Activated CD4-positive, alpha-beta T cell treated with anti-CD3 and anti-CD28 coated beads for 24 hours (primary cell): ENCODE results near the gene NUFIP1.
A peak's percentile ranks its signal among the peaks of the same experiment; 100 is the strongest.
"Not testable (repeated sequence)": the region's sequence is repeated elsewhere in the genome, so short reads cannot be mapped to it uniquely, and the experiment has no call there.

Experiments used
- DNase-seq, 2 donors: peaks; one replicate each; pipeline ENCODE4 v3.0.0-alpha.2; 2020; ENCODE audit warnings: low read depth in 2 of 2

The NUFIP1 gene

DNA sequence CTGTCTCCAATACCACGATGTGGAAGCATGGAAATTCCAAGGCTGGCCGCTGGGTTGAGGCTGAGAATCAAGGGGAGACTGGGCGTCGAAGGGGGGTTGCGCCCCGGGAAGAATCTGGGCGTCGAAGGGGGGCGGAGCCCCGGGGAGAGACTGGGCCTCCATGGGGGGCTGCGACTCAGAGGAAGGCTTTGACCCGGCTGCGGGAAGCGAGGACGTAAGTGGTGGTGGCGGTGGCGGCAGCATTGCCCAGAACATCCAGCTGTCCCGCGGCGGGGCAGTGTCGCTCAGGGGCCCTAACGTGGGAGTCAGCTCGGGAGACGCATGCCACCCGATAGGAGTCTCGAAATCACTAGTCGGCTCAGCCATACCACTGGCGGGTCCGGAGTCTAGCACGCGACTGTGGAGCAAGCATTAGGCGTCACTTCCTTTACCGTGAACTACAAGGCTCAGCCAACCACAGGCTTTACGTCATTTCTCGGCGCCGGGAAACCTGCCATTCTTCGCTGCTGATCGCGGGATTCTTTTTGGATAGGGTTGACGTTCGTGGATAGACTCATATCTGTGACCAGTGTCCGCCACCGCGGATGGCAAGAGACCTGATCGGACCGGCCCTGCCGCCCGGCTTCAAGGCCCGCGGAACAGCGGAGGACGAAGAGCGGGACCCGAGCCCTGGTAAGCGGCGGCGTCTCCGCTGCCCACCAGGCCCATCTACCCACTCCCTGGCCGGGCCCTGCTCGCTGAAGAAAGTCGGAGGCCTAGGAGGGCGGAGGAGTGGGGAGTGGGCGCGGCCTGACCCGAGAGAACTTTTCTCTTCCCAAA is at the start of gene NUFIP1, which contains the start of gene GPALPP1:
Gene NUFIP1, minus strand, starts transcription at position 401 of the 819 bp plus-strand sequence. Its CDS starts 35 bp downstream, at position 366.
Gene GPALPP1, plus strand, starts transcription at position 468 of the 819 bp plus-strand sequence. Its CDS starts 117 bp downstream, at position 585.
- peak; percentile 79 to 91 for DNase-seq

DNA sequence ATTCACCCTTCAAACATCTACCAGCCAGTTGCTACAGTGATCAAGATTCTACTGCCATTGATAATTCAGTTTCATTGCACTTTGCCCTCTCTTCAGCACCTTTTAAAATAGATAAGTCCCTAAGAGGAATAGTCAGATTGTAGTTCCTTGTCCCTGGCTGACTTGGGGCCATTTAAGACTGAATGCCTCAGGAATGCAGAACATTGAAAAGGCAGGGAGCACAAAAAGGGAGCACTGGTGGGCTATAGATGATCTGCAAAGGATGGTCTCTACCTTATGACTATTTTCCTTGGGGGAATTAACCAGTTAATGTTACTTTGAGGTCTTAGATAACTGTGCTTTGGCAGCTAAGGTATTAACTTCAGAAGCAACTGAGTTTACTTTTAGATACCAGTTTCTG is 46.9 kb upstream of the NUFIP1 start:
- DNase-seq = no peak

DNA sequence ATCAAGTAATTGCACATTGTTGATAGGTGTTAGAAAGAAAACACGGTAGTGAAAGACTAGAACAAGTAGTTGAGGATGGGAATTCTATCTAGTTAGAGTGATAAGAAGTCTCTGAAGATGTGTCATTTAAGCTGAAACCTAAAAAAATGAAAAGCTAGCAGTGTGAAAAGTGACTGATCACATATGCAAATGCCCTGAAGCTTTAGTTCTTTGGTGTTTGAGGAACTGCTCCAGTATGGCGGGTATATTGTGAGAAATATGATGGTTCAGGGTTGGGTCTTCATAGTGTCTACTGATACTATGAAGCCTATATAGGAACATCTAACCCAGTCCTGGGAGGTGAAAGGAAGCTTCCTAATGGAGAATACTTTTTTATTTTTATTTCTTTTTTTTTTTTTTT is 45.1 kb upstream of the NUFIP1 start:
- no peak for DNase-seq

DNA sequence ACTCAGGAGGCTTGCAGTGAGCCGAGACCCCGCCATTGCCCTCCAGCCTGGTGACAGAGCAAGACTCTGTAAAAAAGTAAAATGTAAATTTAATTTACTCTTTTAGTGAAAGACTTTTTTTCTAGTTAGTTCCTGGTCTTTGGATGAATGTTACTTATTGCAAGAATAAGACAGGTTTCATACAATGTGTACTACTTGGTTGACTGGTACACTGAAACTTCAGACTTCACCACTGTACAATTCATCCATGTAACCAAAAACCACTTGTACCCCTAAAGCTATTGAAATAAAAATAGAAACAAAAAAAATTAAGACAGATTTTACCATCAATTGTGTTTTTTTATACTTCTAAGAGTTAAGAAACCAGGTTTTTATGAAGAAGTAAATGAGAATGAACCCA is 35.6 kb upstream of the NUFIP1 start:
- DNase-seq = no peak

DNA sequence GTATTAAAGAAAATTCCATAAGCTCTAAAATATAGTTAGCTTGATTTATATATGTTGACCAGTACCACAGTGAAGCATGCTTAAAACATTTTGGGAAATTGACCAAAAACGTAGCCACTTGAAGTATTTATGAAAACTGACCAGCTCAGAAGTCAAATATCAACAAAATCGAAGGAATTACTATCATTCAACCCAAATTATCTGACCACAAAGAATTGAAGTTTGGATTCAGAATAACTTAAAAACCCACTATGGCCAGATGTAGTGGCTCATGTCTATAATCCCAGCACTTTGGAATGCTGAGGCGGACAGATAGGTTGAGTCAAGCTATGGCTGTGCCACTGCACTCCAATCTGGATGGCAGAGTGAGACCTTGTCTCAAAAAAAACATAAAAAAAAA is 32.0 kb upstream of the NUFIP1 start:
- no peak for DNase-seq

DNA sequence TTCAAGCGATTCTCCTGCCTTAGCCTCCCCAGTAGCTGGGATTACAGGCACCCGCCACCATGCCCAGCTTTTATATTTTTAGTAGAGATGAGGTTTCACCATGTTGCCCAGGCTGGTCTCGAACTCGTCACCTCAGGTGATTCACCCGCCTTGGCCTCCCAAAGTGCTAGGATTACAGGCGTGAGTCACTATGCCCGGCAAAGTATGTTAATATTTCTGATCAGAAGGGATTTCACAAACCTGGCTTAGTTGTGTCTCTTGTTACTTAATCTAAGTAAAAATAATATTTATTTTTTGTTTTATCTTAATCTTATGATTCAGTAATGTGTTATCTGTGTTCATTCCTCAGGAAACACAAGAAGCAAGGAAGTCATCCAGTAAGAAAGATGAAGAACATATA is 30.7 kb upstream of the NUFIP1 start:
- not testable (repeated sequence) for DNase-seq

DNA sequence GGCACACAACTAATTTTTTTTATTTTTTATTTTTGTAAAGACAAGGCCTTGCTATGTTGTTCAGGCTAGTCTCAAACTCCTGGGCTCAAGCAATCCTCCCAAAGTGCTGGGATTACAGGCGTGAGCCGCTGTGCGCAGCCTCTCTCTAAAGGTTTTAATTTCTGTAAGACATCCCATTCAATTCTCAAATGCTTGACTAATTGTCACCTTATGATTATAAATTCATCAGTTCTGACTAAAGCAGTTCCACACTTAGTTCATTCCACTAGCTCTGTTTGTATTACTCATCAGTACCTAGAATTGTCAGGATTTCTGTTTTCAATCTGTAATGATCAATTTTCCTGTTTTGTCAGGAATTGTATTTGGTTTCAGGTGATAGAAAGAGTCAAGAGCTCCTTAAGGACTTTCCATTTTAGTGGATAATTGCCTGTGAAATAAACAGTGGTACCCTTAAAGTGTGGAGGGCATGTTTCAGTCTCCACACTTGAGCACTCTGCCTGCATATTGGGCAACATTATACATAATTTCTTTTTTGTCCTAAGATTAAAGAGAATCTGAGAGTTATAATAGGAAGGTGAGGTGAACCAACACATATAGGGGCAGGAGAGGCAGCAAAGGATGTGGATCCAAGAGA is 27.6 kb upstream of the NUFIP1 start:
- no peak for DNase-seq

DNA sequence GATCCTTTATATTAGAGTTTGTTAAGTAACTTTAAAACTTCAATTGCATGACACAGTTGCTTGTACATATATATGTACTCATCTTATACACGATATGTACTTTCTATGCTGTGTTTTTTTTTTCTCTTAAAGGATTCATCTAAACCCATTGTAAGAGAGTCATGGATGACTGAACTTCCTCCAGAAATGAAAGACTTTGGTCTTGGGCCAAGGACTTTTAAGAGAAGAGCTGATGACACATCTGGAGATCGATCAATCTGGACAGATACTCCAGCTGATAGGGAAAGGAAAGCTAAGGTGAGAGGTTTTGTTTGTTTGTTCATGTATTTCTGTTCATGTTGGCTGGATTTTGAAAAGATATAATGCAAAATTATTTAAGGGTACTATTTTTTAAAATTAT is 26.0 kb upstream of the NUFIP1 start:
- DNase-seq = no peak

DNA sequence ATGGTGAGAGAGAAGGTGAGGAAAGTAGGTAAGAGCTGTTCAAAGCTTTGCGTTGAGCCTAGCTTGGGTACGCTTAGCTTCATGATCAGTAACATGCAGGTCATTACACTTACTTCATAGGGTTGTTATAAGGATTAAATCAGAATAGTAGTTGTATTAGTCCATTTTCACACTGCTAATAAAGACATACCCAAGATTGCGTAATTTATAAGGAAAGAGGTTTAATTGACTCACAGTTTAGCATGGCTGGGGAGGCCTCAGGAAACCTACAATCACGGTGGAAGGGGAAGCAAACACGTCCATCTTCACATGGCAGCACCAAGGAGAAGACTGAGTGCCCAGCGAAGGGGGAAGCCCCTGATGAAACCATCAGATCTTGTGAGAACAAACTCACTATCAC is 21.9 kb upstream of the NUFIP1 start:
- DNase-seq = no peak

DNA sequence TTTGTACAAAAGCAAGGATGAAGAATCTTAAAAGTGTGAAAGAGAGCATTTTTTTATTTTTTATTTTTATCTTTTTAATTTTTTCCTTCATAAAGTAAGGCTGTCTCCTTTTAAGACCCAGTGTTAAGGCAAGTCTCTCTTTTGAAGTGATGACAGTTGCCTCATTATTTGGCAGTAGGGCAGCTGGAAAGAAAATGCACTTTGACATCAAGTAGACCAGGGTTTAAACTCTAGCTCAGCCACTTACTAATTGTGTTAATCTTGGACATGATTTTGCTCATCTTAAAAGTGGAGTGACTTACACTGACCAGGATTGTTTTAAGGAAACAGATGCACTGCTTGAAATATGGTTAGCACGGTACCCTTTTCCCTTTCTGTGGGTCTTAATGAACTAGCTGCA is 18.6 kb upstream of the NUFIP1 start:
- DNase-seq = no peak

DNA sequence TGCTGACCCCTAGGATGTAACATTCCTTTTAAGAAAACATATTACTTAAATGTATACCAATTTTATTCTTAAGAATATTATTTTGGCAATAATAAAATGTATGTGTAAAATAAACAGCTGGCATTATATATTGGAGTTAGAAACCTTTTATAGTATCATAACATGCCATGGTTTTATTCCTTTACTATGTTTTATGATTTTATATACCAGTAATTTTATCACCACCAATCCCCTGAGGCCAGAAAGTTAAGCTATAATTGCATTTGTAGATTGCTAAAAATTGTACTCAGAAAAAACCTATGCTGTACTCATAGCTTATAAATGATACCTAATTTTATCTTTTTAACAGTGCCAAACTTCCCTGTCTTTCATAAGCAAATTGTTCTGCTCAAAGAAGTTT is 18.0 kb upstream of the NUFIP1 start:
- no peak for DNase-seq

DNA sequence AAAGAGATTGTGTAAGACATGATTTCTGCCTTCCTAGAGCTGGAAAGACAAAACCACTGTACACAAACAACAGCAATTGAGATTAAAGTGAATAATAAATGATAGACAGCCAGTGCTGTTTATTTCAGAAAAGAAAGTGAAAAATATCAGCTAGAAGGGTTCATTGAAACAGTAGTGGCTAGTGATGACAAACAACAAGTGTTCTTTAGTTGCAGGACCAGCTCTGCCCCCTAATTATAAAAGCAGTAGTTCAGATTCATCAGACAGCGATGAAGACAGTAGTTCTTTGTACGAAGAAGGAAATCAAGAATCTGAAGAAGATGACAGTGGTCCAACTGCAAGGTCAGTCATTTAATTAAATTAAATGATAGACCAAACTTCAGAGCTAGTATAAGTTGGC is 14.8 kb upstream of the NUFIP1 start:
- no peak for DNase-seq

DNA sequence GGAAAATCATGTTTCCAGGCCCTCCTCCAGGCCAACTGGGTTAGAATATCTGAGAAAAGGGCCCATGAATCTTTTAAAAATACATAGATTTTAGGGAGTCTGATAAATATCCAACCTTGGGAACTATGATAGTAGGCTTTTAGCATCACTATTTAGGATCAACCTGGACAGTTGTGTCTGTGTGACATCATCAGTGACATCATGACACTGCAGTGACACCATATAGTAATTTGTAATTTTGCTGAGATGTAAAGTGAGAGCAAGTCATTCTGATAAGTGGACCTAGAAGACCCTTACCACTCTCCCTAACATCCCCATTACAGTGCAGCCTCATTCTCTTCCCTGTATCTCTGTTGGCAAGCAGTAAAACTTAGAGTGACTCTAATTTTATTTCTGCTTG is 14.1 kb upstream of the NUFIP1 start:
- no peak for DNase-seq

DNA sequence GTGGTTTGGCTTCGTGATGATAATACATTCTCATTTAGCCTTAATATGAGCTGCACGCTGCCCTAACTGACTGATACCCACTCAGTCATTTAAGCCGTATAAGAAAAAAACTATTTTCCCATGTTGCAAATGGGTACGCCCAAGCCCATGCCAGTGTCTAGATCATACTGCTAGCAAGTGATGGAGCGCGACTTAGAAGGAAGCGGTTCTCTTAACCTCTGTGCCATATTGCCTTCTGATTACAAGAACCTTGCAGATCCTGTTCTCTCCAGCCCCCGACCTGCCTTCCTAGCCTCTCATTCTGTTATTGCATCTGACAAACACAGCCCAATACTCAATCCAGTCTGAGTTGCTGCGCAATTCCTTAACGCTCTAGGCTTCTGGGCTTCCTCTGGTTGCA is 670 bp upstream of the NUFIP1 start:
- DNase-seq = no peak

DNA sequence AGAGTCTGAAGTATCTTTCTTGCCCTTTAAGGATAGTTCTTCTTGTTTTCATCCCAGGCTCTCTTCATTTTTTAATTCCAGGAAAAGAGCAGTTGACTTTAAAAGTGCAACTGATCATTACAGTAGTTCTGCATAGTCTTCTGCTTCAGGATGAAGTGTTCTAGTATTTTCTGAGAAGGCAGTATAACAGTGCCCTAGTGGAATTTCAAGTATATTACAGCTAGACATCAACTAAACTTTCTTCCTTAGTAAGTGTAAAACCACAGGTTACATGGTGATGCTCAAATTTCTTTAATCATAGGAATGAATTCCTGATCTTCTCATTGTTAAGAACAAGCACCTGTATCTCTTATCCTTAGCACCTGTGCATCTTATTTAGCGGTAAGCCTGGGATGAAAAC is 10.9 kb downstream of the NUFIP1 start:
- no peak for DNase-seq

DNA sequence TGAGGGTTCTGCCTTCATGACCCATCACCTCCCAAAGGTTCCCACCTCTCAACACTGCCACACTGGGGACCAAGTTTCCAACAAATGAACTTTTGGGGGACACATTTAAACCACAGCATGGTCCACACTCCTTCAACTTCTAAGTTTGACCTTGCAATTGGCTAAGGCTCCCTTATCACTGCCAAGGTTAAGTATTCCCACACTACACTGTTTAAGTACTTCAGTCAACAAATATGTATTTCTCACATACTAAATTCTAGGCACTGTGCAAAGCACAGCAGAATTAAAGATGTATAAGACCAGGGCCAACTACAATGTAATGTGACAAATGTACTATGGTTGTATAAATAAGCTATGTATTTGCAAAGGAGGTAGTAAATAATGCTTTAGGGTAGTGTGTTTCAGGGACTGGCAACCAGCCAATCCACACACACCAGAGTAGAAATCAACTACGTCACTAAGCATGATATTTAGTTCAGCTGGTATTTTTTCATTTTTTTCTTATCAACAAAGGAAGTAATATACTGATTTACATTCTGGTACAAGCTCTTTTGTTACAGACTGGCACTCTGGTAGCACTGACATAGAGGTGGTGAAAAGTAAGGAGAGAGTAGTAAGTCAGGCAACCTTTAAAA is 12.2 kb downstream of the NUFIP1 start:
- DNase-seq = no peak

DNA sequence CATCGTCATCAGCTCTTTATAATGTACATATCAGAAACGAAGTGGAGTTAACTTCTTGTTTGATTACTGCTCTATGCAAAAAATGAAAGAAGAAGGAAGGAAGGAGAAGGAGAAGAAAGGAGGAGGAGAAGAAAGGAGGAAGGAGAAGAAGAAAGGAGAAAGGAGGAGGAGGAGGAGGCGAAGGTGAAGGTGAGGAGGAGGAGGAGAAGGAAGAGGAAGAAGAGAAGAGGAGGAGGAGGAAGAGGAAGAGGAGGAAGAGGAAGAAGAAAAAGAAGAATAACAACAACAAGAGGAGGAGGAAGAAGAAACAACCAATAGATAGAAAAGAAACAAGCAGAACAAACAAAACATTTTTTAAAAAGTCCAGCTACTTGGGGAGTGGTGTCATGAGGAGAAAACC is 13.1 kb downstream of the NUFIP1 start:
- DNase-seq = no peak

DNA sequence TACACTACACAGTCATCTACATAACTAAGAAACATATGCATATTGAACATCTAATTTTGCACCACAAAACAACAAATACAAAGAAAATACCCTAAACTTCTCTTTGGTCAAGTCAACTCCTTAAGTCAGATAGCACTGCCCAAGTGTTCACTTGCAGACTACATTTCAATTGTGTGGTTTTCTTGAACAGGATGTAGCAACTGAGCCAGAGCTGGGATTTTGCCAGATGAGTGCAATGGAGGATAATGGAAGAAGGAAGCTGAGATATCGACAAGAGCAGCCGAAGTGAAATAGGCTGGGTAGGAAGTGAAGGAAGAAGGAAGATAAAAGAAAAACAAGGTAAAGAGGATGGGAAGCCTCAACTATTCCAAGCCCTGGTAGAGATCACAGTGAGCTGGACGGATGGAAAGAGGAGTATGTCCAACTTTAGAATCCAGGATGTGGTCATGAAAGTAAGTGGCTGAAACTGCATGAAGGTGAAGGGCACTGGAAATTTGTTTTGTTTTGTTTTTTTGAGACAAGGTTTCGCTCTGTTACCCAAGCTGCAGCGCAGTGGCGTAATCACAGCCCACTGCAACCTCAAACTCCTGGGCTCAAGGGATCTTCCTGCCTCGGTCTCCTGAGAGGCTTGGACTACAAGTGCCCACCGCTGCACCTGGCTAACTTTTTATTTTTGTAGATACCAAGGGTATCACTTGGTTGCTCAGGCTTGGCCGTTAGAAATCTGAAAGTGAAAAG is 15.0 kb downstream of the NUFIP1 start:
- DNase-seq = no peak

DNA sequence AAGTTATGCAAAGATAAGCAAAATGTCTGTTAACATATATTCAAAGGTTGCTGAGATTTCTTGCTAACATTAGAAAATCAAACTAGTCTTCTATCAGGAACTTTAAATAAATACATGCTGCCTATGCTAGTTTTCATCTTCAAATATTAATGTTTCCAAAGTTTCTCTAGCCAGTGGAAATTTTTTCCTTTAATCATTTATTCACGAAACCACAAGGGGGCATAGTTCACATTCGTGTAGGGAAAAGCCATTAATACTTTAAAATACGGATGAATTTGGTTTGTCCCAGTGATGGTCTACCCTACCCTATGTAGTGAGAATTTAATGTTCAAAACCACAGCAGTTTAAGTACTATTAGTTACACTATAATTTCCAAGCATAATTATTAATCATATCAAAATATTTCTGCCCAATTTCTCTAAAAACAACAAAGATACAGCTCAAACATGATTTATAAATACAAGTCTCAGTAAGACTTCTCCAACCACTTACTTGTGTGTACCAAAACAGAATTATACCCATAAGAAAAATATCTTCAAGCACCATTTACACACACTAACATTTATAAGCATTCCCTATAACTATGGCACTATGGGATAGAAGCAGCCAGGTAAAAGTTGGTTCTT is 16.2 kb downstream of the NUFIP1 start:
- DNase-seq = no peak

DNA sequence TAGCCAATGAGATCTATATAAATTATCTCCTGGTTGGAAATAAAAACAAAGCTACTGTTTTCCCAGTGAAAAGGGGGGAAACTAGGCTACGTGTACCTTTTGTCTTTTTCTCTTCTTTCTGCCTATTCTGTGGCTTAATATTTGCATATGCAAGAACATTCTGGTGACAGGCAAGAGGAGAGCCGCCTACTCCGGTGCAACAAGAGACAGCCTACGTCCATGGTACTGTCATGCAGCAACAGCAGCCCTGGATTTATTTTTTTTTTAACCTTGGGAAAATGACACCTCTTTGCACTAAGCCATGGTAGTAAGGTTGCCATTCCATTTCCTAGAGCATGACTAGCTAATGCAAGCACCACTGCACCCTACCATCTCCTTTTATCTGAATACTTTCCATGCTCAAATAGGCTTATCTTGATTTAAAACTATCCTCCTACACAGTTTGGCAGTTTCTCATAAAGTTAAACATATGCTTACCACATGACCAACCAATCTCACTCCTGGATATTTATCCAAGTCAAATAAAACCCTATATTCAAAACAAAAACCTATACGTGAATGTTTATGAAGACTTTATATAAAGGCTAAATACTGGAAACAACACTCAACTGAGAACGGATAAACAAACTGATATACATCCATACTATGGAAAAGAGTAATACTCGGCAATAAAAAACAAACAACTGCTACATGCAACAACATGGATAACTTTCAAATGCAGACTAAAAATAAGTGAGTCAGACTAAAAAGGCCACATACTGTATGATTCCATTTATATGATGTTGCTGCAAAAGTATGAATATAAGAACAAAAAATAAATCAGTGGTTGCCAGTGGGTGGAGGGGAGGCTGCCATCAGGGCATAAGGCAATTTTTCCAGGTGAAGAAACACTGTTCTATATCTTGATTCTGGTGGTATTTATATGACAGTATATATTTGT is 17.3 kb downstream of the NUFIP1 start:
- no peak for DNase-seq
